Measurements from ENCODE around the gene BCAT1.

The BCAT1 gene

DNA sequence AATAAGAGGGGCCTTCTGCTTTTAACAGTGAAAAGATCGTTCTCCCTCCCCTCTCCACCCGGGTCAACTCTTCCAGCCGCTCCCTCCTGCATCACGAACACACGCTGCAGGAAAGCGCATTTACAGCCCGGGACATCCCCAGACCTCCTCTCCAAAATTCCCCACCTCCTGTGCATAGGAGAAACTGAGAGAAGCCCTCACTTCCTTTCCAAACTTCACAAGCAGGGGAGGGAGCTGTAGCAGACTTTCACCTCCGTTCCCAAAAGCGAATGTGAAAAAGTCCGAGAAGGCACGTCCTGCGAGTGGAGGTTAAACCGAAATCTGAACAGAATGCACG lies 513 bp downstream of the BCAT1 start:
- H3K4me3 ChIP-seq (replicated peaks; ENCODE audit: low read depth, low read length), result peak overlapping the region; percentile 77
- TF ChIP-seq CTCF (IDR thresholded peaks at IDR 0.05; ENCODE audit: low read depth, low read length, missing control alignments), result no peak
- DNase-seq (ENCODE audit: extremely low read depth, low read depth), result no peak

DNA sequence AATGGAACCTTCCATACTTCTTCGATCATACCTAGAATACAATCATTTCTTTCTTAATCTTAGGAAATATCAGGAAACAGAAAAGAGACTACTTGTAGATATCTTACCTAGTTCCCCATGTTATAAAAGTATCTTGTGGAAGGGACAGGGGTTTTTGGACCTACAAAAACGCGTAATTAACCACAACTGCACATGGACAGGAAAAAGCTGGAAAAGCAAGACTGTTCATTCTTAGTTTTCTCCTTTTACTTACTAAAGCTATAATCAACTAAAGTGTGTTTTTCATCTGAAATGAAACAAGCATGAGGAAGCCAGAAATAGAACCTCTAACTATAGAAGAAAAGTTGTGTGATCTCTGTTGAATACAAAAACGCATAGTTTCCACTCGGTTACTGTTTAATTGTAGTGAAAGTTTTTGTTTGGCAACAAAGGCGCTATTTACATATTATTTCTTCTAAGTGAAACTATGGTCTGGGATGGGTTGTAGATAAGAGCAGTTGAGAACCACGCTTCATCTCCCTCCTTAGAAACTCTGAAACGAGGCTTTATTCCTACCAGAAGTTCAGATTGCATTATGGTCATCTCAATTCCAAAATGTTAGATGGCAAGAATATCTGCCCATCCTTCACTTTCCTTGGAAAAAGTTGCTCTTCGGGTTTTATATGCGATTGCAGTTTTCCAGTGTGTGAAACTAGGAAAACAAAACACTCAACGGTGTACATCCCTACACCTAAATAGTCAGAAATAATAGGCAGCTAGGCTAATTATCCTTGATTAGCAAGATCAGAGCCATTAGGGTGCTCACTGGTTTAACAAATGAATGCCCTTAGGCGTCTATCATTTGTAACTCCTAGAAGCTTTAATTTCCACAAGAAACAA lies 1.1 kb downstream of the BCAT1 start:
- TF ChIP-seq CTCF (IDR thresholded peaks at IDR 0.05; ENCODE audit: low read depth, low read length, missing control alignments), result no peak
- H3K4me3 ChIP-seq (replicated peaks; ENCODE audit: low read depth, low read length), result peak overlapping the region; percentile 77
- no peak for DNase-seq (ENCODE audit: extremely low read depth, low read depth)

DNA sequence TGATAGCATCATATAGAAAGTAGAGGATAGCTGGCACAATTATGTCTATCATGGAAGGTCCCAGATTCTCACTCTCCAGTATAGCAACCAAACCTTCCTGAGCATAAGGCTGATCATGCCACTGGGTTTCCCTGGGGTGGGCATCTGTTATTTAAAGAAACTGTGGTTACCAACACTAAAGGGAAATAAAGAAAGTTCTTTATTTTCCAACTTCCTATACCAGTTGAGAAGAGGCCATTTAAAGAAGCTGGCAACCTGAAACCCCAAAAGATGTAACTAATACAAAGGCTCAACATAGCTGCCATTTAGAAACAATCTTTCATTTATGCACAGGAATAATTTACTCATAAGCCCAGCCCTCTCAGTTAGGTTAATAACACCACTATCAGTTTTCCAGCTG lies 3.1 kb downstream of the BCAT1 start:
- H3K4me3 ChIP-seq (replicated peaks; ENCODE audit: low read depth, low read length), result peak overlapping the region; percentile 77; the same call in 1 of the 2 replicates
- no peak for TF ChIP-seq CTCF (IDR thresholded peaks at IDR 0.05; ENCODE audit: low read depth, low read length, missing control alignments)
- DNase-seq (ENCODE audit: extremely low read depth, low read depth), result no peak

DNA sequence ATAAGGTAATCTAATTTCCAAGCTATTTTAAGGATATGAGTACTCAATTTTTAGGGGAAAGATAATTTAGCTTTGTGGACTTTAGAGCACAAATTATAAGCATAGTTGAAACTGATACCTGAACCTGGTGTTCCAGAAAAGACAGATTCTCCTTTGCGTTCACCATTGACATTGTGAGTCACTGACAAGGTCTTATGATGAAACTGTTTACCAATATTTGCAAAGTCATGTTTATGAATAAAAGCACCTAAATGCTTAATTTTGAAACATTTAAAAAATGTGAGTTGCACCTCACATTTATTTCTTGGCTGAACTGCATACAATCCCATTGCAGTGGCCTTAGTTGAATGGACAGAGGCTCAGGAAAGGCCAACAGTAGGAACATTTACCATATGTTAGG lies 3.9 kb downstream of the BCAT1 start:
- no peak overlapping the region for H3K4me3 ChIP-seq (replicated peaks; ENCODE audit: low read depth, low read length)
- no peak for DNase-seq (ENCODE audit: extremely low read depth, low read depth)
- no peak for TF ChIP-seq CTCF (IDR thresholded peaks at IDR 0.05; ENCODE audit: low read depth, low read length, missing control alignments)

GRCh38 chr12:24944601-24944975 lies 4.3 kb downstream of the BCAT1 start:
- TF ChIP-seq CTCF (IDR thresholded peaks at IDR 0.05; ENCODE audit: low read depth, low read length, missing control alignments), result no peak
- H3K4me3 ChIP-seq (replicated peaks; ENCODE audit: low read depth, low read length), result no peak overlapping the region
- no peak for DNase-seq (ENCODE audit: extremely low read depth, low read depth)

- H3K4me3 ChIP-seq (replicated peaks; ENCODE audit: low read depth, low read length), result no peak overlapping the region
- TF ChIP-seq CTCF (IDR thresholded peaks at IDR 0.05; ENCODE audit: low read depth, low read length, missing control alignments), result no peak
- DNase-seq (ENCODE audit: extremely low read depth, low read depth), result no peak
Observed at GRCh38 chr12:24943947-24944600, 4.8 kb downstream of the BCAT1 start.
